GM12878 (cell line): ENCODE results near the gene ZIK1. TPM values are rescaled to one million over a fixed set of nuclear protein-coding genes. Genes with fewer than 3 reads are reported as not detected.

Experiments used
- ATAC-seq: fragments of 200-7000 bp; cut with Tn5 transposase; 3 replicates; pipeline ENCODE4 v1.9.1; 2020; ENCODE audit warnings: mild to moderate bottlenecking, moderate library complexity
- BruUV-seq: library from RNA; stranded (reverse); fragments of 400-500 nt; replicated peaks from 2 replicates; lab custom pipeline; 2021; lab: Mats Ljungman, UMichigan
- CTCF ChIA-PET: fragments of 300-600 bp; sonication (Branson Sonifier 250); formaldehyde crosslinking; extraction: SDS; loops from one replicate; lab custom pipeline; 2021; ENCODE audit warnings: inconsistent platforms; lab: Yijun Ruan, JAX
- POLR2A ChIA-PET: fragments of 350-600 bp; formaldehyde crosslinking; extraction: SDS; loops from one replicate; lab custom pipeline; 2021; ENCODE audit warnings: inconsistent platforms; lab: Charles Lee
- RAD21 ChIA-PET: fragments of 300-600 bp; sonication (Branson Sonifier 250); formaldehyde crosslinking; loops from one replicate; lab custom pipeline; 2023; ENCODE audit warnings: antibody characterized with exemption; ENCODE audit not compliant: unreplicated experiment; lab: Charles Lee
- SMC1A ChIA-PET: fragments of 300-600 bp; sonication (Branson Sonifier 250); formaldehyde crosslinking; loops from one replicate; lab custom pipeline; 2023; ENCODE audit not compliant: unreplicated experiment, uncharacterized antibody; lab: Charles Lee
- DNase-seq: peaks from one replicate; pipeline ENCODE4 v3.0.0-alpha.2; 2011; ENCODE audit warnings: low read depth, low spot score
- FAIRE-seq: peaks from 3 replicates; lab custom pipeline; 2011; peaks lifted over from hg19 to GRCh38; lab: Jason Lieb, UNC
- H2AFZ ChIP-seq: 2 replicates; pipeline ENCODE4 v1.6.0; 2011; ENCODE audit warnings: low read depth, low read length, control low read depth; ENCODE audit not compliant: control insufficient read depth
- H3K27ac ChIP-seq: 2 replicates; pipeline ENCODE4 v1.5.1; 2011; ENCODE audit warnings: control low read depth; ENCODE audit not compliant: control insufficient read depth, insufficient read depth
- H3K27me3 ChIP-seq, 2 experiments: replicated peaks in 1 of 2; 2 replicates each; pipeline versions ENCODE4 v1.6.0 to v1.6.1; 2011; ENCODE audit warnings: low read length in 1 of 2; ENCODE audit not compliant: control insufficient read depth in 2 of 2, insufficient read depth in 2 of 2
- H3K36me3 ChIP-seq, 2 experiments: 2 replicates each; pipeline ENCODE4 v1.5.1; 2011; ENCODE audit warnings: low read length in 1 of 2; ENCODE audit not compliant: control insufficient read depth in 2 of 2, insufficient read depth in 2 of 2
- H3K4me1 ChIP-seq: 2 replicates; pipeline ENCODE4 v1.6.1; 2011; ENCODE audit warnings: mild to moderate bottlenecking, low read length, moderate library complexity, mixed read lengths; ENCODE audit not compliant: control insufficient read depth, insufficient read depth
- H3K4me2 ChIP-seq: 2 replicates; pipeline ENCODE4 v1.6.0; 2011; ENCODE audit warnings: control low read depth; ENCODE audit not compliant: control insufficient read depth, insufficient read depth
- H3K4me3 ChIP-seq: fragments of 200-600 bp; sonication (generic); 2 replicates; pipeline ENCODE4 v1.5.1; 2016
- H3K79me2 ChIP-seq: 2 replicates; pipeline ENCODE4 v1.6.0; 2011; ENCODE audit warnings: low read length; ENCODE audit not compliant: control insufficient read depth, insufficient read depth
- H3K9ac ChIP-seq: 2 replicates; pipeline ENCODE4 v1.8.0; 2011; ENCODE audit warnings: low read length, control low read depth, mixed read lengths; ENCODE audit not compliant: control insufficient read depth, insufficient read depth
- H3K9me3 ChIP-seq: replicated peaks from 3 replicates; pipeline ENCODE4 v1.5.1; 2011; ENCODE audit warnings: mild to moderate bottlenecking, low read length; ENCODE audit not compliant: control insufficient read depth, insufficient read depth
- H4K20me1 ChIP-seq: 2 replicates; pipeline ENCODE4 v1.6.0; 2011; ENCODE audit not compliant: control insufficient read depth, insufficient read depth
- DPF2 ChIP-seq: fragments of 450-650 bp; IDR thresholded peaks from 2 replicates; pipeline ENCODE4 v1.6.1; 2017; ENCODE audit warnings: mild to moderate bottlenecking
- E4F1 ChIP-seq: fragments of 450-650 bp; IDR thresholded peaks from 2 replicates; pipeline ENCODE4 v1.6.1; 2018; ENCODE audit warnings: borderline replicate concordance, mild to moderate bottlenecking; ENCODE audit not compliant: partially characterized antibody
- HDAC2 ChIP-seq: fragments of 200-600 bp; sonication (generic); IDR thresholded peaks from 2 replicates; pipeline ENCODE4 v1.6.1; 2017
- HDAC6 ChIP-seq: fragments of 200-600 bp; sonication (generic); IDR thresholded peaks from one replicate; pipeline ENCODE4 v1.8.0; 2017; ENCODE audit warnings: antibody characterized with exemption; ENCODE audit not compliant: unreplicated experiment
- MAX ChIP-seq: IDR thresholded peaks from 2 replicates; pipeline ENCODE4 v1.6.1; 2012; ENCODE audit warnings: low read depth, low read length, improper control_type of control experiment
- MEF2B ChIP-seq: fragments of 450-650 bp; IDR thresholded peaks from 2 replicates; pipeline ENCODE4 v1.6.1; 2018; ENCODE audit warnings: mild to moderate bottlenecking, moderate library complexity; ENCODE audit not compliant: partially characterized antibody, poor library complexity, severe bottlenecking
- MYC ChIP-seq: IDR thresholded peaks from 2 replicates; pipeline ENCODE4 v1.6.1; 2011; ENCODE audit warnings: mild to moderate bottlenecking, low read length, moderate library complexity, inconsistent platforms; ENCODE audit not compliant: insufficient read depth, insufficient replicate concordance, insufficient read length, severe bottlenecking
- RAD21 ChIP-seq: IDR thresholded peaks from 2 replicates; pipeline ENCODE4 v1.6.1; 2011; ENCODE audit warnings: mild to moderate bottlenecking, low read depth, low read length, moderate library complexity; ENCODE audit not compliant: insufficient read depth
- RUNX3 ChIP-seq: IDR thresholded peaks from 2 replicates; pipeline ENCODE4 v1.6.1; 2012; ENCODE audit warnings: low read length, inconsistent platforms
- SRF ChIP-seq, 2 experiments: IDR thresholded peaks; 2 replicates each; pipeline ENCODE4 v1.6.1; 2011; ENCODE audit warnings: low read depth in 2 of 2, low read length in 2 of 2, mild to moderate bottlenecking in 1 of 2, moderate library complexity in 1 of 2
- STAT3 ChIP-seq: IDR thresholded peaks from 2 replicates; pipeline ENCODE4 v1.6.1; 2011; ENCODE audit warnings: low read depth, low read length, improper control_type of control experiment
- ZNF24 ChIP-seq: fragments of 450-650 bp; IDR thresholded peaks from 2 replicates; pipeline ENCODE4 v1.6.1; 2017; ENCODE audit warnings: antibody characterized with exemption, mild to moderate bottlenecking
- ZNF622 ChIP-seq: fragments of 450-650 bp; IDR thresholded peaks from 2 replicates; pipeline ENCODE4 v1.6.1; 2017; ENCODE audit warnings: mild to moderate bottlenecking, inconsistent platforms
- WGBS: methylation state at CpG from one replicate; pipeline ENCODE4 v1.1.6; 2016; ENCODE audit warnings: low lambda C conversion rate; ENCODE audit not compliant: insufficient replicate concordance, insufficient coverage; ENCODE audit errors: missing lambda C conversion rate; 5-methylcytosine and 5-hydroxymethylcytosine counted together
- in situ Hi-C: fragments of 300-500 bp; cut with MboI; formaldehyde crosslinking; loops from 9 replicates; pipeline ENCODE4 v1.14.3; 2018; ENCODE audit warnings: mixed read lengths
- intact Hi-C: fragments of 100-400 bp; cut with micrococcal nuclease; formaldehyde crosslinking; loops from one replicate; pipeline ENCODE4 v1.14.2; 2022; ENCODE audit not compliant: unreplicated experiment
- polyA plus RNA-seq, 11 experiments: library from polyadenylated mRNA; depleted of rRNA in 4 of 11; unstranded in 6 of 11; stranded (reverse) in 5 of 11; fragments of >200 nt; fragmentation: Nextera tagmentation in 4 of 11; fragmentation: Illumina TruSeq in 1 of 11; extraction: Ambion mirVana in 4 of 11; extraction: Trizol in 1 of 11; gene quantifications; 1 replicate in 1 of 11; 2 replicates in 10 of 11; pipeline versions ENCODE4 v1.2.1 to v1.2.3, GENCODE V29; 2011 to 2016; ENCODE audit warnings: inconsistent platforms in 2 of 11, missing spikeins in 2 of 11, low read depth in 1 of 11
- total RNA-seq, 4 experiments: library from RNA; depleted of rRNA in 3 of 4; stranded (reverse); fragments of >200 nt in 3 of 4; fragmentation: Illumina TruSeq in 1 of 4; extraction: Trizol in 1 of 4; gene quantifications; 2 replicates each; pipeline versions ENCODE4 v1.2.1 to v1.2.3, GENCODE V29; 2013 to 2021
- TF ChIP-seq, protein P1 (sequence below): fragments of 450-650 bp; formaldehyde crosslinking; IDR thresholded peaks from 2 replicates; pipeline ENCODE4 v1.5.0; 2022; ENCODE audit warnings: mild to moderate bottlenecking, missing genetic modification characterization
- TF ChIP-seq, protein P2 (sequence below): IDR thresholded peaks from 2 replicates; pipeline ENCODE4 v1.6.1; 2011; ENCODE audit warnings: borderline replicate concordance, low read depth, mild to moderate bottlenecking, moderate library complexity, low read length; ENCODE audit not compliant: insufficient read depth, poor library complexity, severe bottlenecking
- TF ChIP-seq, protein P3 (sequence below): fragments of 450-650 bp; IDR thresholded peaks from 2 replicates; pipeline ENCODE4 v1.6.1; 2016; ENCODE audit warnings: mild to moderate bottlenecking

ZIK1 gene
- total and polyA plus RNA-seq, 10 of the 15 experiments (the other 5 are each of a cell fraction or from before 2014, with no cell fraction given) = 0.45 to 4.7 (median 2.7) TPM

DNA sequence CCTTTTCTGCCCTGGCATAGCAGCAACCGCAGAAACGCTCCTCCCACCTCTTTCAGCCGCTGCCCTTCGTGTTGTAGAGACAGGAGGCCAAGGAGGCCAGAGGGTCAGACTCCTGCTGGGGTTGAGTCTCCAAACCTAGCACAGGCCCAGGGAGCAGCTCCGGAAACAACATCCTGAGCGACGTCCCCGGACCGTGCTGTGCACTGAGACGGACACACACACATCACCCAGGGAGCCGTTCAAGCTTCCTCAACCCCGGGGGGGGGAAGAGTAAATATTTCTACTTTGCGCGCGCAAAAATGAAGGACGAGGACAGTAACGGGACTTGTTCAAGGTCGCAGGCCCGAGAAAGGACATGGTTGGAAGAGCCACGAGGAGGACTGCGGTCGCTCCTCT, 24.9 kb upstream of the ZIK1 start:
- no TSS peak for BruUV-seq
- Histone ChIP-seq H3K9ac (peak overlapping the region; percentile 83), H3K79me2 (peaks cover 12% of the 10 kb centered on the region), H3K4me2 (peak overlapping the region; percentile 86), H3K4me3 (peak overlapping the region; percentile 83), H4K20me1 (no peaks in the 10 kb centered on the region), H3K27ac (peak overlapping the region; percentile 70), H3K27me3 (no peaks in the 10 kb centered on the region), H3K36me3 (peaks cover 0 to 2% of the 10 kb centered on the region in 2 experiments; a peak in 2 of 4 replicates), H3K9me3 (peaks cover 8% of the 10 kb centered on the region; the same call in 2 of the 3 replicates), H2AFZ (peak overlapping the region; percentile 88), H3K4me1 (no peaks in the 10 kb centered on the region)
- intact Hi-C loops (no loop called here), in situ Hi-C loops (no loop called here)
- ATAC-seq (peak; percentile 72), FAIRE-seq (no peak), DNase-seq (no peak)
- POLR2A ChIA-PET = no interaction called here
- RAD21 ChIA-PET = no interaction called here
- SMC1A ChIA-PET = no interaction called here
- CTCF ChIA-PET = no interaction called here
- 4% methylated on average over 20 of the region's 22 CpGs for WGBS
- TF ChIP-seq STAT3 = no peak
- TF ChIP-seq RUNX3 = 0 out of 2 replicates have a peak, but pooled peaks have one; percentile 8
- TF ChIP-seq, protein P1, sequence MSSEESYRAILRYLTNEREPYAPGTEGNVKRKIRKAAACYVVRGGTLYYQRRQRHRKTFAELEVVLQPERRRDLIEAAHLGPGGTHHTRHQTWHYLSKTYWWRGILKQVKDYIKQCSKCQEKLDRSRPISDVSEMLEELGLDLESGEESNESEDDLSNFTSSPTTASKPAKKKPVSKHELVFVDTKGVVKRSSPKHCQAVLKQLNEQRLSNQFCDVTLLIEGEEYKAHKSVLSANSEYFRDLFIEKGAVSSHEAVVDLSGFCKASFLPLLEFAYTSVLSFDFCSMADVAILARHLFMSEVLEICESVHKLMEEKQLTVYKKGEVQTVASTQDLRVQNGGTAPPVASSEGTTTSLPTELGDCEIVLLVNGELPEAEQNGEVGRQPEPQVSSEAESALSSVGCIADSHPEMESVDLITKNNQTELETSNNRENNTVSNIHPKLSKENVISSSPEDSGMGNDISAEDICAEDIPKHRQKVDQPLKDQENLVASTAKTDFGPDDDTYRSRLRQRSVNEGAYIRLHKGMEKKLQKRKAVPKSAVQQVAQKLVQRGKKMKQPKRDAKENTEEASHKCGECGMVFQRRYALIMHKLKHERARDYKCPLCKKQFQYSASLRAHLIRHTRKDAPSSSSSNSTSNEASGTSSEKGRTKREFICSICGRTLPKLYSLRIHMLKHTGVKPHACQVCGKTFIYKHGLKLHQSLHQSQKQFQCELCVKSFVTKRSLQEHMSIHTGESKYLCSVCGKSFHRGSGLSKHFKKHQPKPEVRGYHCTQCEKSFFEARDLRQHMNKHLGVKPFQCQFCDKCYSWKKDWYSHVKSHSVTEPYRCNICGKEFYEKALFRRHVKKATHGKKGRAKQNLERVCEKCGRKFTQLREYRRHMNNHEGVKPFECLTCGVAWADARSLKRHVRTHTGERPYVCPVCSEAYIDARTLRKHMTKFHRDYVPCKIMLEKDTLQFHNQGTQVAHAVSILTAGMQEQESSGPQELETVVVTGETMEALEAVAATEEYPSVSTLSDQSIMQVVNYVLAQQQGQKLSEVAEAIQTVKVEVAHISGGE (CRISPR knock-in tag) = no peak
- TF ChIP-seq, protein P2, sequence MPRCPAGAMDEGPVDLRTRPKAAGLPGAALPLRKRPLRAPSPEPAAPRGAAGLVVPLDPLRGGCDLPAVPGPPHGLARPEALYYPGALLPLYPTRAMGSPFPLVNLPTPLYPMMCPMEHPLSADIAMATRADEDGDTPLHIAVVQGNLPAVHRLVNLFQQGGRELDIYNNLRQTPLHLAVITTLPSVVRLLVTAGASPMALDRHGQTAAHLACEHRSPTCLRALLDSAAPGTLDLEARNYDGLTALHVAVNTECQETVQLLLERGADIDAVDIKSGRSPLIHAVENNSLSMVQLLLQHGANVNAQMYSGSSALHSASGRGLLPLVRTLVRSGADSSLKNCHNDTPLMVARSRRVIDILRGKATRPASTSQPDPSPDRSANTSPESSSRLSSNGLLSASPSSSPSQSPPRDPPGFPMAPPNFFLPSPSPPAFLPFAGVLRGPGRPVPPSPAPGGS = no peak
- TF ChIP-seq MAX = no peak
- TF ChIP-seq ZNF622 = no peak
- no peak for TF ChIP-seq MEF2B
- TF ChIP-seq MYC = no peak
- no peak for TF ChIP-seq DPF2
- TF ChIP-seq HDAC2 = no peak
- TF ChIP-seq RAD21 = no peak
- no peak for TF ChIP-seq E4F1
- TF ChIP-seq ZNF24 = no peak
- TF ChIP-seq, protein P3, sequence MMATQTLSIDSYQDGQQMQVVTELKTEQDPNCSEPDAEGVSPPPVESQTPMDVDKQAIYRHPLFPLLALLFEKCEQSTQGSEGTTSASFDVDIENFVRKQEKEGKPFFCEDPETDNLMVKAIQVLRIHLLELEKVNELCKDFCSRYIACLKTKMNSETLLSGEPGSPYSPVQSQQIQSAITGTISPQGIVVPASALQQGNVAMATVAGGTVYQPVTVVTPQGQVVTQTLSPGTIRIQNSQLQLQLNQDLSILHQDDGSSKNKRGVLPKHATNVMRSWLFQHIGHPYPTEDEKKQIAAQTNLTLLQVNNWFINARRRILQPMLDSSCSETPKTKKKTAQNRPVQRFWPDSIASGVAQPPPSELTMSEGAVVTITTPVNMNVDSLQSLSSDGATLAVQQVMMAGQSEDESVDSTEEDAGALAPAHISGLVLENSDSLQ = peak; percentile 19; the same call in 1 of the 2 replicates
- no peak for TF ChIP-seq SRF (IDR thresholded peaks at IDR 0.05; ENCODE audit: low read depth in 2 of 2, low read length in 2 of 2)
- TF ChIP-seq HDAC6 = no peak
